GM18508 (cell line): ENCODE measurements around the gene SPATS2.
"Not testable (repeated sequence)": the region's sequence is repeated elsewhere in the genome, so short reads cannot be mapped to it uniquely, and the experiment has no call there.

Experiments used
- ATAC-seq: cut with Tn5 transposase; IDR thresholded peaks from one replicate; pipeline ENCODE4 v1.9.1; 2021; ENCODE audit warnings: moderate number of reproducible peaks; ENCODE audit not compliant: insufficient read depth, unreplicated experiment

Gene SPATS2

DNA sequence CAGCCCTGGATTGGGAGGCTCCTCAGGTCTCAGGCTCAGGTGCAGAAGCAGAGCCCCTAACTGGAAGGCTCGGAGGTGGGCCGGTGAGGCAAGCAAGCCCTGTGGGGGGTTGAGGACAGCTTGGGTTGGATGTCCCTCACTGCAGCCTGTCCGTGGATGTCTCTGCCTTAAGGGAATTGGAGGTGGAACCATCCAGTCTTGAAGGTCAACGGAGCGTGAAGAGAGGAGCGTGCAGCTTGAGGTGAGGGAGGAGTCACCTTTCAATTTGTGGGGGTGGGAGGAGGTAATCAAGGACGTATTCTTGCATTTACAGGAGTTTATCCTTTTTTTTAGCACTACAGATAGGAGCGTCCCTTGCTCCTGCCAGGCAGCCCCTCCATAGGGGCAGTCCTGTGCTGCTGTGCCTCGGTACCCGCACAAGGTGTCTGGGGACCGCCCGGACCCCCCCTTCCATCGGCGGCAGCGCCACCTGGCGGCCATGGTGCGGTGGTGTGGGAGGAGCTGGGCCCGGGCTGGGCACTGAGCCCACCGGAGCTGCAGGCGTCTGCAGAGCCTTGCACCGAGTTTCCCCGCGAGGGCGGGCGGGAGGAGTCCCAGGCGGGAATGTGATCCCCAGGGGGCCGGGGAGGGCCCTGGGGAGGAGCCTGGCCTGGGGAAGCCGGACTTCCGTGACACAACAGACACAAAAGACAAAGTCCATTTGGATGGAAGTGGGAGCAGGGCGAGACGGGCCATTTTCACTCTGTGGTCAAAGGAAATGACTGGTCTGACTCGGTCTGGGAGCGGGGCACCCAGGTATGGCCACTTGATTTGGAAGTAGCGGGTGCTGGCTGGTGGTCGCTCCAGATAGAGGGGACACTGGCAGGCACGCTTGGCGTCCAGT is 19.7 kb upstream of the SPATS2 start:
- no peak for ATAC-seq

- ATAC-seq = no peak
These were observed 18.5 kb upstream of the SPATS2 start for GRCh38 chr12:49348781-49349180.

DNA sequence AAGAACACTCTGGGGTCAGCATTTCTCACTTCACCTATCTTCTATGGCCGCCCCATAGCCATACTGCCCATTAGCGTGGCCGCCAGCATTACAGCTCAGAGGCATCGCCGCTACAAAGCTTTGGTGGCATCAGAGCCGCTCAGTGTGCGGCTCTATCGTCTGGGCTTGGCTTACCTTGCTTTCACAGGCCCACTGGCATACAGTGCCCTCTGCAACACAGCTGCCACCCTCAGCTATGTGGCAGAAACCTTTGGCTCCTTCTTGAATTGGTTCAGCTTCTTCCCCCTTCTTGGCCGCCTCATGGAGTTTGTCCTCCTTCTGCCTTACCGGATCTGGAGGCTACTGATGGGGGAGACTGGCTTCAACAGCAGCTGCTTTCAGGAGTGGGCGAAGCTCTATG is 18.0 kb upstream of the SPATS2 start:
- no peak for ATAC-seq

- no peak for ATAC-seq
These were observed 14.9 kb upstream of the SPATS2 start for GRCh38 chr12:49352351-49352750.

- ATAC-seq = no peak
These were observed 11.3 kb upstream of the SPATS2 start for GRCh38 chr12:49355913-49356312.

GRCh38 chr12:49357103-49357678 is 10.1 kb upstream of the SPATS2 start:
- ATAC-seq = no peak

DNA sequence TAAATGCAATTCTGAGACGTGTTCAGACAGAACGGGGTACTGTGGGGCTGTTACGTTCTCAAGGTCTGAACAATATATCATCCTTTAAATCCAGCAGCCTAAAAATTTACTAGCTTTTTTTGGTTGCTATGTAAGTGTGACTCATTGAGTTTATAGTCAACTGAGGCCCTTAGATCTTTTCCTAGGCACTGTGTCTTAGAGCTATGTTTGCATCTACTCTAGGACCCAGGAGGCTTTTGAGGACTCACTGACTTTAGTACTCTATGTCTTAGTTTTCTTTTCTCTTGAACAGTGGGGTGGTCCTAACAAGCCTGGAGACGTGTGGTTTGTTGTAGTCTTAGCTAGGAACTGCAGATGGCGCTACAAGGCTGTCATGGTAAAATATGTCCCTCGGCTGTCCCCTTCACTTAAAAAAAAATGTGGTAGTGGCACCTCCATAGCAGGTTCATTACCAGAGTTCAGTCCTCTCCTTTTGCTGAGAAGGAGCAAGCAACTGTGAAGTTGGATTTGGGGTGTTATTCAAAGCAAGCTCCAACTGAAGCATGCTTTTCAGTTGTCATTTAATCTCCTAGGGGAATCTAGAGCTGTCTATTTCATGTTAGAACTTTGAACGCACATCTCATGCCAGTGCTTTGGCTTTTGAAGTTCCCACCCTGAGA is 8.7 kb upstream of the SPATS2 start:
- no peak for ATAC-seq

DNA sequence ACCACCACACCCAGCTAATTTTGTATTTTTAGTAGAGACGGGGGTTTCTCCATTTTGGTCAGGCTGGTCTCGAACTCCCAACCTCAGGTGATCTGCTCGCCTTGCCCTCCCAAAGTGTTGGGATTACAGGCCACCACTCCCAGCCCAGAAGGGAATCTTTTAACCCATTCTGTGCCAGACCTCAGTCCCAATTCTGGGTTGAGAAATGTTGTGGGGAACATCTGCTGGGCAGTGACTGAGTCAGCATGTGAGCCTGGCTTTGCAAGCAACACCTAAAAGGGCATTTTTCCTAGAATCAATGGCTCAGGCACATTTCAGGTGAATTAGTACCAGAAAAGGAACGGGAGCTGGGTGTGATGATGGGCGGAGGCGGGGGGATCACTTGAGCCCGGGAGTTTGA is 7.6 kb upstream of the SPATS2 start:
- ATAC-seq = no peak

- no peak for ATAC-seq
These were observed 5.2 kb upstream of the SPATS2 start for GRCh38 chr12:49362077-49362476.

DNA sequence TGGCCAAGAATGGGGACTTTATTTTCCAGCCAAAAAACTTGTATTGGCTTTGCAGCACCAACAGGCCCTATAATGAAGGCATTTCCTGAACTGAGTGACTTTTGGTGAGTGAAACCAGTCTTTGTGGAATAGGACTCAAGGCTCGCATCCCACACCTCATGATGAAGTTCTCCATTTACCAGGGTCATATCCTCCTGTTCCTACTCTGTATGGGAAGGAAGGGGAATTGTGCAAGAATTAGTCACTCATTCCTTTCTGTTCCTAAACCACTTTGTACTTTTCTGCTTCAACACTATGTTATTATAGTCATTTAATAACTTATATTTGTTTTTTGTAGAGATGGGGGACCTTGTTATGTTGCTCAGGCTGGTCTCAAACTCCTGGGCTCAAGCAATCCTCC is 2.3 kb upstream of the SPATS2 start:
- ATAC-seq = no peak

DNA sequence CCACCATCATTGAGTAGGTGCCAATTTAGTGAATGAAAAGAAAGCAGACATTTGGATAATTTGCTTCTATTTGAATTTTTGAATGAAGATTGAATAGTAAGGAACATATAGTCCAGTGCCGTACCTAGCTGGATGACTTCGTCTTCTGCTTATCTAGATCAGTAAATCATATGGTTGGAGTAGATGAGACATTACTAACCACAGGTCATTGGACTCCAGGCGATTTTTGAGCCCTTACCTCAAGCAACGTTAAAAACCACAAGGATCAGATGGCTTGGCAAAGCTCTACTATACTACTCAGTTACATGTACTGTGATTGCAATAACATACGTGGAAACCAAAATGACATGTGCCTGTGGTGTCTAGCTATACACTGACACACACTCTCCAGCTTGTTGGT is 1.7 kb upstream of the SPATS2 start:
- no peak for ATAC-seq

- ATAC-seq = no peak
These were observed 1.1 kb upstream of the SPATS2 start for GRCh38 chr12:49366096-49366651.

- no peak for ATAC-seq
These were observed 446 bp upstream of the SPATS2 start for GRCh38 chr12:49366652-49367380.

DNA sequence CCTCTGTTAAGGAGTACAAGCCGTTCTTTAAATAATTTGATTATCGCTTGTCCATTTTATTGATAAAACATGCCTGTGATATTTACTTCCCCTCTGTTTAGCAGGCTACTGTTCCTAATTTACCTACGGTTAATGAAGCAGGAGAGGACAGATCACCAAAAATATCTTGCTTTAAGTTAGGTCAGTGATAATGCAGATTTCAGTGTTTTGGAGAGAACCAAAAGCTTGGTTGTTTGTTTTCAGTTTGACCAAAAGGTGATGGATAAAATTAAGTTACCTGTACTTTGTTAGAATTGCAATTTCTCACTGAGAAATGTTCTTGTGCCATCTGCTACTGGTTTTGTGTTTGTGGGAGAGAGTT is 958 bp downstream of the SPATS2 start:
- no peak for ATAC-seq

DNA sequence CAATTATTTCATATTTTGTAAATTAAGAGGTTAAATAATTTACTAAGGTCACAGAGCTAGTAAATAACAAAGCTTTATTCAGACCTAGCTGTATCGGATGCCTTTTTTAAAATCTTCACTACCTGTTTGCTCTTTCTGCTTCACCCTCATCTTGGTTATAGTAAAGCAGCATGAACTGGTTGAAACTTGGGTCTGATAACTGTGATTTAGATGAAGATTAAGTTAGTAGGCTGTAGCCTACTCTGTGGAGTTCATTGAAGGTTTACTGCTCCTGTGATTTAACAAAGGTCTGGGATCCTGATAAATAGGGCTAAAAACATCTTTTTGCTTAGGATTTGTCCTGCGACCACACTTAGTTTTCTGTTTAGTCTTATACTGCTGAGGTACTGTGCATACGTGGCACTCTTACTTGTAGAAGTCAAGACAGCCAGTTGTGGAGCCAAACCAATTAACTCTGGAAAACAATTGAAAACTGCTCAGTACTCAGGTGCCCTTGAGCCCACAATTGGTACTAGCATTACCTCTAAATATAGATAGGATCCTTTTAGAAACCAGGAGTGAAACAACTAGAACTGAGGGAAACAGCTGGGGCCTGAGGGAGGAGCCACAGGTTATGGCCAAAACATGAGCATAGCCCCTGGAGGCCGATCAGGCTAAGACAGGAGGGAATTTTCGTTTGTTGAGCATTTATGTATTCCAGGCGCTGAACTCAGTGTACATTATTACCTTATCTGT is 2.3 kb downstream of the SPATS2 start:
- peak; percentile 48 for ATAC-seq

DNA sequence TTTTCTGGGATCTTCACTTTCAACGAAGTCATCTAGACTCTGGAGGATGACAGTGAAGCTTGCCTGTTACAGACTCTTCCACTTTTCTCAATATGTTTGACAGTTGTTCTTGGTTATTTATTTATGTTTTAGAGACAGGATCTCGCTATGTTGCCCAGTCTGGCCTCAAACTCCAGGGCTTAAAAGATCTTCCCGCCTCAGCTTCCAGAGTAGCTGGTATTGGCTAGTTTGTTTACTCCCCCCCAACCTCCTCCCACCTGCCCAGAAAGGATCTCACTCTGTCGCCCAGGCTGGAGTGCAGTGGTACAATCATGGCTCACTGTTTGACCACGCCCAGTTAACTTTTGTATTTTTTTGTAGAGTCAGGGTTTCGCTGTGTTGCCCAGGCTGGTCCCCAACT is 3.3 kb downstream of the SPATS2 start:
- no peak for ATAC-seq

DNA sequence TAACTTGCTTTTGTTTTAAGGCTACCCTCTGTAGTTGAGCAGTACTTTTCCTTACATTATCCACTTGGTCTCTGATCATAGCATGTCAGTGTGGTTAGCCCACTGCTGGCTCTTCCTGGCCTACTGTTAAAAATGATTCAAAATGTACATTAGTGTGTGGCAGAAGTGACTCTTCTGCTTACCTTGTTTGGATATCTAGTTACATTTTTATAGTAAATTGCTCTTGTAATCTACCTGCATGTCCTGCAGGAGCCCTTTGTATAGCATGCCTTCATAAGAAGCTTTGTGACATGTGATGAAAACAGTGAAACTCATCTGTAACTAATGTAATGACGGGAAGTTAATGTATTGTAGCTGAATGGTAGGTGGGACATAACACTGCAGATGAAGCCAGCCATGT is 8.1 kb downstream of the SPATS2 start:
- no peak for ATAC-seq

DNA sequence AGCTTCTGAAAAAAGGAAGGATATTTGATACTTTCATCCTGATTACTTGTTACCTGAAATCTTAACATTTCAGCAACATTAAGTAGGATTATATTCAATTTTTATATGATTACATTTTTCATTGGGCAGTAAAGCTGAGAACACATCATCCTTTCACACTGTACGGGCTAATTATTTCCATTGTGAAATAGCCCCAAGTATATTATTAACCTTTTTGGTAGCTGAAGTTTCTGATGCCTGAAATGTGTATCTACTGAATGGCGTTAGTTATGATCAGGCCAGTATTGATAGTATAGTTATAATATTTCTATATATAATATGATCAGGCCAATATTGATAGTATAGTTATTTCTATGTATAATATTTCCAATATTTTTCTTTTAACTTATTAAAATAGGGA is 10.1 kb downstream of the SPATS2 start:
- ATAC-seq = no peak

DNA sequence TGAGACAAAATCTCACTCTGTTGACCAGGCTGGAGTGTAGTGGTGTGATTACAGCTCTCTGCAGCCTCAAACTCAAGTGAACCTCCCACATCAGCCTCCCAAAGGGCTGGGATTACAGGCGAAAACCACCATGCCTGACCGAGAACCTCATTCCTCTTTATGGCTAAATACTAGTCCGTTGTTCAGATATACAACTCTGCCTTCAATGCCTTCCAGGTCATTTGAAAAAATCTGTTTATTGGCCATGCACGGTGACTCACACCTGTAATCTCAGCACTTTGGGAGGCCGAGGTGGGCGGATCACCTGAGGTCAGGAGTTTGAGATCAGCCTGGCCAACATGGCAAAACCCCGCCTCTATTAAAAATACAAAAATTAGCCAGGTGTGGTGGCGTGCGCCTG is 12.9 kb downstream of the SPATS2 start:
- not testable (repeated sequence) for ATAC-seq
